GM12878 (cell line): ENCODE data around the gene CFAP299. TPM values are rescaled to one million over a fixed set of nuclear protein-coding genes. Genes with fewer than 3 reads are reported as not detected.

Source experiments
- EED ChIP-seq: sonication (generic); IDR thresholded peaks from 2 replicates; pipeline ENCODE4 v1.6.1; 2016; ENCODE audit warnings: antibody characterized with exemption, low read depth
- KAT2A ChIP-seq: conservative IDR thresholded peaks from 2 replicates; pipeline ENCODE4 v1.6.1; 2011; ENCODE audit warnings: low read depth, low read length; ENCODE audit not compliant: control insufficient read depth
- MTA3 ChIP-seq: IDR thresholded peaks from 2 replicates; pipeline ENCODE4 v1.6.1; 2012; ENCODE audit warnings: low read length, inconsistent platforms, borderline replicate concordance
- TCF3 ChIP-seq: IDR thresholded peaks from 2 replicates; pipeline ENCODE4 v1.6.1; 2012; ENCODE audit warnings: low read depth, mild to moderate bottlenecking, low read length, borderline replicate concordance; ENCODE audit not compliant: insufficient read depth
- ZNF274 ChIP-seq: IDR thresholded peaks from one replicate; pipeline ENCODE4 v1.8.0; 2011; ENCODE audit not compliant: insufficient read length, insufficient read depth
- polyA plus RNA-seq, 11 experiments: library from polyadenylated mRNA; depleted of rRNA in 4 of 11; unstranded in 6 of 11; stranded (reverse) in 5 of 11; fragments of >200 nt; fragmentation: Nextera tagmentation in 4 of 11; fragmentation: Illumina TruSeq in 1 of 11; extraction: Ambion mirVana in 4 of 11; extraction: Trizol in 1 of 11; gene quantifications; 1 replicate in 1 of 11; 2 replicates in 10 of 11; pipeline versions ENCODE4 v1.2.1 to v1.2.3, GENCODE V29; 2011 to 2016; ENCODE audit warnings: inconsistent platforms in 2 of 11, missing spikeins in 2 of 11, low read depth in 1 of 11
- total RNA-seq, 4 experiments: library from RNA; depleted of rRNA in 3 of 4; stranded (reverse); fragments of >200 nt in 3 of 4; fragmentation: Illumina TruSeq in 1 of 4; extraction: Trizol in 1 of 4; gene quantifications; 2 replicates each; pipeline versions ENCODE4 v1.2.1 to v1.2.3, GENCODE V29; 2013 to 2021
- TF ChIP-seq, protein P1 (sequence below): fragments of 150-350 bp; IDR thresholded peaks from 2 replicates; pipeline ENCODE4 v1.6.1; 2014; ENCODE audit warnings: mild to moderate bottlenecking, low read depth, low read length
- TF ChIP-seq, protein P2 (sequence below): fragments of 450-650 bp; formaldehyde crosslinking; IDR thresholded peaks from 2 replicates; pipeline ENCODE4 v1.5.0; 2022; ENCODE audit warnings: mild to moderate bottlenecking, missing genetic modification characterization
- TF ChIP-seq, protein P3 (sequence below): fragments of 450-650 bp; IDR thresholded peaks from 2 replicates; pipeline ENCODE4 v1.6.1; 2016; ENCODE audit warnings: mild to moderate bottlenecking

The CFAP299 gene
- total and polyA plus RNA-seq, 10 of the 15 experiments (the other 5 are each of a cell fraction or from before 2014, with no cell fraction given), result 0.06 to 0.34 TPM; not detected in 8

DNA sequence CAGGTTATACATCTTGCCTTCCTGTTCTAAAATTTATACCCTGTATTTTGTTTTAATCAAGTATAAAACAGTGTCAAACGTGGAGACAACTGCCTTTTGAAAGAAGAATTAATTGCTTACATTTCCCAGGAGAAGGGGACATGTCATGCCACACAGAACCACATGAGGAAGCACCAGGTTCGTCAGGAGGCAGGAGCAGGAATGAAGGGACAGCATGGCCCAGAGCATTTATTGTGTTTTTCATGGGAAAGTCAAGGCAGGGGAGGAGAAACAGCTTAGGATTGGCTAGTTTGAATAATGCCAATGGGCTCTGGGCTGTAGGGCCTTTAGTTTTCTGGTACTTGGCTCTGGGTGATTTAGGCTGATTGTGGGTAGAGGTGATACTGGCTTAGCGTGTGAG, 203.7 kb downstream of the CFAP299 start (continued):
- TF ChIP-seq, protein P1, sequence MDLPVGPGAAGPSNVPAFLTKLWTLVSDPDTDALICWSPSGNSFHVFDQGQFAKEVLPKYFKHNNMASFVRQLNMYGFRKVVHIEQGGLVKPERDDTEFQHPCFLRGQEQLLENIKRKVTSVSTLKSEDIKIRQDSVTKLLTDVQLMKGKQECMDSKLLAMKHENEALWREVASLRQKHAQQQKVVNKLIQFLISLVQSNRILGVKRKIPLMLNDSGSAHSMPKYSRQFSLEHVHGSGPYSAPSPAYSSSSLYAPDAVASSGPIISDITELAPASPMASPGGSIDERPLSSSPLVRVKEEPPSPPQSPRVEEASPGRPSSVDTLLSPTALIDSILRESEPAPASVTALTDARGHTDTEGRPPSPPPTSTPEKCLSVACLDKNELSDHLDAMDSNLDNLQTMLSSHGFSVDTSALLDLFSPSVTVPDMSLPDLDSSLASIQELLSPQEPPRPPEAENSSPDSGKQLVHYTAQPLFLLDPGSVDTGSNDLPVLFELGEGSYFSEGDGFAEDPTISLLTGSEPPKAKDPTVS, result no peak
- TF ChIP-seq ZNF274, result no peak
- TF ChIP-seq TCF3, result no peak
- TF ChIP-seq EED, result no peak
- no peak for TF ChIP-seq KAT2A
- no peak for TF ChIP-seq MTA3
- TF ChIP-seq, protein P2, sequence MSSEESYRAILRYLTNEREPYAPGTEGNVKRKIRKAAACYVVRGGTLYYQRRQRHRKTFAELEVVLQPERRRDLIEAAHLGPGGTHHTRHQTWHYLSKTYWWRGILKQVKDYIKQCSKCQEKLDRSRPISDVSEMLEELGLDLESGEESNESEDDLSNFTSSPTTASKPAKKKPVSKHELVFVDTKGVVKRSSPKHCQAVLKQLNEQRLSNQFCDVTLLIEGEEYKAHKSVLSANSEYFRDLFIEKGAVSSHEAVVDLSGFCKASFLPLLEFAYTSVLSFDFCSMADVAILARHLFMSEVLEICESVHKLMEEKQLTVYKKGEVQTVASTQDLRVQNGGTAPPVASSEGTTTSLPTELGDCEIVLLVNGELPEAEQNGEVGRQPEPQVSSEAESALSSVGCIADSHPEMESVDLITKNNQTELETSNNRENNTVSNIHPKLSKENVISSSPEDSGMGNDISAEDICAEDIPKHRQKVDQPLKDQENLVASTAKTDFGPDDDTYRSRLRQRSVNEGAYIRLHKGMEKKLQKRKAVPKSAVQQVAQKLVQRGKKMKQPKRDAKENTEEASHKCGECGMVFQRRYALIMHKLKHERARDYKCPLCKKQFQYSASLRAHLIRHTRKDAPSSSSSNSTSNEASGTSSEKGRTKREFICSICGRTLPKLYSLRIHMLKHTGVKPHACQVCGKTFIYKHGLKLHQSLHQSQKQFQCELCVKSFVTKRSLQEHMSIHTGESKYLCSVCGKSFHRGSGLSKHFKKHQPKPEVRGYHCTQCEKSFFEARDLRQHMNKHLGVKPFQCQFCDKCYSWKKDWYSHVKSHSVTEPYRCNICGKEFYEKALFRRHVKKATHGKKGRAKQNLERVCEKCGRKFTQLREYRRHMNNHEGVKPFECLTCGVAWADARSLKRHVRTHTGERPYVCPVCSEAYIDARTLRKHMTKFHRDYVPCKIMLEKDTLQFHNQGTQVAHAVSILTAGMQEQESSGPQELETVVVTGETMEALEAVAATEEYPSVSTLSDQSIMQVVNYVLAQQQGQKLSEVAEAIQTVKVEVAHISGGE (CRISPR knock-in tag), result no peak
- TF ChIP-seq, protein P3, sequence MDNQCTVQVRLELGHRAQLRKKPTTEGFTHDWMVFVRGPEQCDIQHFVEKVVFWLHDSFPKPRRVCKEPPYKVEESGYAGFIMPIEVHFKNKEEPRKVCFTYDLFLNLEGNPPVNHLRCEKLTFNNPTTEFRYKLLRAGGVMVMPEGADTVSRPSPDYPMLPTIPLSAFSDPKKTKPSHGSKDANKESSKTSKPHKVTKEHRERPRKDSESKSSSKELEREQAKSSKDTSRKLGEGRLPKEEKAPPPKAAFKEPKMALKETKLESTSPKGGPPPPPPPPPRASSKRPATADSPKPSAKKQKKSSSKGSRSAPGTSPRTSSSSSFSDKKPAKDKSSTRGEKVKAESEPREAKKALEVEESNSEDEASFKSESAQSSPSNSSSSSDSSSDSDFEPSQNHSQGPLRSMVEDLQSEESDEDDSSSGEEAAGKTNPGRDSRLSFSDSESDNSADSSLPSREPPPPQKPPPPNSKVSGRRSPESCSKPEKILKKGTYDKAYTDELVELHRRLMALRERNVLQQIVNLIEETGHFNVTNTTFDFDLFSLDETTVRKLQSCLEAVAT, result no peak
- TF ChIP-seq, all 136 proteins: peak for 0
